Stimulated activated CD4-positive, alpha-beta T cell treated with anti-CD3 and anti-CD28 coated beads, Interleukin-2, amount 100 ng/mL, for 48 hours (primary cell): ENCODE results near the gene MYO19.
A peak's percentile ranks its signal among the peaks of the same experiment; 100 is the strongest.

Source experiments
- DNase-seq, 2 donors: peaks; one replicate each; pipeline ENCODE4 v3.0.0-alpha.2; 2020

The MYO19 gene

GRCh38 chr17:36534840-36535668 is at the start of gene MYO19, which contains the start of gene PIGW:
MYO19 (minus strand) TSS chr17:36534868; CDS start chr17:36532538, 2,330 bp downstream.
PIGW (plus strand) TSS chr17:36534987; CDS start chr17:36537102, 2,115 bp downstream.
- peak; percentile 83 for DNase-seq

GRCh38 chr17:36583787-36584186 is 49.1 kb upstream of the MYO19 start:
- no peak for DNase-seq

GRCh38 chr17:36578671-36579070 is 44.0 kb upstream of the MYO19 start:
- no peak for DNase-seq

- no peak for DNase-seq
These were observed 42.1 kb upstream of the MYO19 start for GRCh38 chr17:36576793-36577192.

- no peak for DNase-seq
These were observed 40.4 kb upstream of the MYO19 start for GRCh38 chr17:36575028-36575427.

- DNase-seq: no peak
These were observed 31.4 kb upstream of the MYO19 start for GRCh38 chr17:36566081-36566480.

GRCh38 chr17:36553459-36553858 is 18.8 kb upstream of the MYO19 start:
- no peak for DNase-seq

- DNase-seq: no peak
These were observed 16.1 kb upstream of the MYO19 start for GRCh38 chr17:36550491-36551417.

- DNase-seq: no peak
These were observed 13.1 kb upstream of the MYO19 start for GRCh38 chr17:36547776-36548175.

GRCh38 chr17:36546418-36547093 is 11.9 kb upstream of the MYO19 start:
- DNase-seq: no peak

GRCh38 chr17:36545465-36546417 is 11.1 kb upstream of the MYO19 start:
- DNase-seq: peak; percentile 93 to 95

GRCh38 chr17:36545077-36545464 is 10.4 kb upstream of the MYO19 start:
- no peak for DNase-seq

- peak; percentile 86 to 88 for DNase-seq
These were observed 9.8 kb upstream of the MYO19 start, which contains the start of gene GGNBP2 for GRCh38 chr17:36544307-36545076. GGNBP2 (plus strand) TSS chr17:36544919; CDS start chr17:36545725, 806 bp downstream.

- DNase-seq: no peak
These were observed 9.3 kb upstream of the MYO19 start for GRCh38 chr17:36544044-36544306.

GRCh38 chr17:36542755-36543154 is 8.1 kb upstream of the MYO19 start:
- no peak for DNase-seq

- DNase-seq: no peak
These were observed 6.0 kb upstream of the MYO19 start for GRCh38 chr17:36540696-36541095.

GRCh38 chr17:36535669-36536081 is 1.0 kb upstream of the MYO19 start:
- no peak for DNase-seq

- peak; percentile 29 to 39 for DNase-seq
These were observed 481 bp downstream of the MYO19 start for GRCh38 chr17:36533935-36534839.

- no peak for DNase-seq
These were observed 2.2 kb downstream of the MYO19 start for GRCh38 chr17:36532435-36532975.

- DNase-seq: no peak
These were observed 5.5 kb downstream of the MYO19 start for GRCh38 chr17:36529121-36529520.
